HL-60 (cell line): ENCODE measurements around the gene KATNAL1.

Experiments used
- CTCF ChIP-seq: IDR thresholded peaks from one replicate; pipeline ENCODE4 v1.5.1; 2011; ENCODE audit warnings: low read length, control low read depth, inconsistent platforms; ENCODE audit not compliant: insufficient read depth
- POLR2AphosphoS5 ChIP-seq: IDR thresholded peaks from 2 replicates; pipeline ENCODE4 v1.6.1; 2012; ENCODE audit warnings: low read depth

- TF ChIP-seq CTCF (no peak), POLR2AphosphoS5 (no peak)
These were observed 66.7 kb downstream of the KATNAL1 start for GRCh38 chr13:30240608-30241007.
